SK-N-SH (cell line): Measurements from ENCODE around the gene PIGV. TPM values are rescaled to one million over a fixed set of nuclear protein-coding genes. Genes with fewer than 3 reads are reported as not detected.
A peak's percentile ranks its signal among the peaks of the same experiment; 100 is the strongest.

Experiments
- CTCF ChIA-PET: fragments of 300-600, 350-600 bp; formaldehyde crosslinking; extraction: SDS; loops from one replicate; lab custom pipeline; 2021; lab: Yijun Ruan, JAX
- POLR2A ChIA-PET: fragments of 350-600 bp; sonication (Branson Sonifier 250); formaldehyde crosslinking; extraction: SDS; loops from one replicate; lab custom pipeline; 2020; ENCODE audit warnings: antibody characterized with exemption, inconsistent platforms; lab: Yijun Ruan, JAX
- DNase-seq: peaks from one replicate; pipeline ENCODE4 v3.0.0; 2012
- H2AFZ ChIP-seq: fragments of 200-600 bp; sonication (generic); 2 replicates; pipeline ENCODE4 v1.8.1; 2016; ENCODE audit warnings: antibody characterized with exemption, mild to moderate bottlenecking, low read depth
- H3F3A ChIP-seq: fragments of 200-600 bp; sonication (generic); replicated peaks from 2 replicates; pipeline ENCODE3; 2016; ENCODE audit warnings: antibody characterized with exemption, mild to moderate bottlenecking; ENCODE audit not compliant: insufficient read depth
- H3K27ac ChIP-seq, 2 experiments: fragments of 200-500 bp in 1 of 2; fragments of 200-600 bp in 1 of 2; sonication (Bioruptor generic) in 1 of 2; sonication (generic), shearing (Covaris generic) in 1 of 2; 2 replicates each; pipeline versions ENCODE4 v1.5.1 to v1.6.1; 2014 to 2016; ENCODE audit warnings: low read depth in 2 of 2, inconsistent platforms in 1 of 2, low read length in 1 of 2, mild to moderate bottlenecking in 1 of 2, mixed read lengths in 1 of 2
- H3K27me3 ChIP-seq: fragments of 200-600 bp; sonication (generic), shearing (Covaris generic); 2 replicates; pipeline ENCODE4 v1.6.1; 2016; ENCODE audit warnings: mixed run types; ENCODE audit not compliant: insufficient read depth
- H3K36me3 ChIP-seq, 2 experiments: fragments of 200-500 bp in 1 of 2; fragments of 200-600 bp in 1 of 2; sonication (Bioruptor generic) in 1 of 2; sonication (generic) in 1 of 2; replicated peaks in 1 of 2; 2 replicates each; pipeline versions ENCODE3 to v1.5.1; 2014 to 2016; ENCODE audit warnings: low read length in 1 of 2, mild to moderate bottlenecking in 1 of 2; ENCODE audit not compliant: insufficient read depth in 2 of 2, control insufficient read depth in 1 of 2
- H3K4me1 ChIP-seq, 2 experiments: fragments of 200-500 bp in 1 of 2; fragments of 200-600 bp in 1 of 2; sonication (Bioruptor generic) in 1 of 2; sonication (generic), shearing (Covaris generic) in 1 of 2; 2 replicates each; pipeline versions ENCODE4 v1.5.1 to v1.6.1; 2014 to 2016; ENCODE audit warnings: low read depth in 1 of 2, low read length in 1 of 2, mixed run types in 1 of 2; ENCODE audit not compliant: insufficient read depth in 2 of 2, control insufficient read depth in 1 of 2
- H3K4me2 ChIP-seq: fragments of 200-600 bp; sonication (generic), shearing (Covaris generic); 2 replicates; pipeline ENCODE4 v1.6.1; 2017; ENCODE audit warnings: mixed run types
- H3K4me3 ChIP-seq, 2 experiments: fragments of 200-500 bp in 1 of 2; fragments of 200-600 bp in 1 of 2; sonication (Bioruptor generic) in 1 of 2; sonication (generic), shearing (Covaris generic) in 1 of 2; 2 replicates each; pipeline versions ENCODE4 v1.5.1 to v1.8.1; 2014 to 2016; ENCODE audit warnings: low read depth in 2 of 2, inconsistent platforms in 1 of 2, low read length in 1 of 2, mild to moderate bottlenecking in 1 of 2, mixed read lengths in 1 of 2, moderate library complexity in 1 of 2
- H3K79me2 ChIP-seq: fragments of 200-600 bp; sonication (generic); 2 replicates; pipeline ENCODE4 v1.8.1; 2017; ENCODE audit warnings: mild to moderate bottlenecking; ENCODE audit not compliant: insufficient read depth
- H3K9ac ChIP-seq: fragments of 200-600 bp; sonication (generic); 2 replicates; pipeline ENCODE4 v1.6.1; 2017; ENCODE audit warnings: mixed run types
- H3K9me2 ChIP-seq: fragments of 200-600 bp; sonication (generic); 2 replicates; pipeline ENCODE4 v1.6.1; 2017; ENCODE audit warnings: mixed run types
- H3K9me3 ChIP-seq: fragments of 200-600 bp; sonication (generic); 2 replicates; pipeline ENCODE4 v1.6.1; 2017; ENCODE audit warnings: mixed run types, mild to moderate bottlenecking, moderate library complexity
- H4K20me1 ChIP-seq: fragments of 200-600 bp; sonication (generic); 2 replicates; pipeline ENCODE4 v1.6.1; 2017; ENCODE audit warnings: mild to moderate bottlenecking, mixed run types; ENCODE audit not compliant: insufficient read depth
- CHD2 ChIP-seq: fragments of 150-350 bp; IDR thresholded peaks from 2 replicates; pipeline ENCODE4 v1.6.1; 2018; ENCODE audit warnings: low read length; ENCODE audit not compliant: partially characterized antibody
- ELF1 ChIP-seq: IDR thresholded peaks from 2 replicates; pipeline ENCODE4 v1.4.0; 2012
- FOXJ3 ChIP-seq: sonication (generic); formaldehyde crosslinking; IDR thresholded peaks from 2 replicates; pipeline ENCODE4 v1.5.1; 2020; ENCODE audit warnings: mild to moderate bottlenecking, missing genetic modification reagents
- GABPA ChIP-seq: IDR thresholded peaks from 2 replicates; pipeline ENCODE4 v1.4.0; 2012; ENCODE audit warnings: low read depth, mild to moderate bottlenecking
- GATA2 ChIP-seq: sonication (generic); formaldehyde crosslinking; IDR thresholded peaks from 2 replicates; pipeline ENCODE4 v1.5.0; 2020; ENCODE audit warnings: mild to moderate bottlenecking, missing genetic modification reagents
- MAX ChIP-seq: IDR thresholded peaks from 2 replicates; pipeline ENCODE4 v1.4.0; 2012; ENCODE audit warnings: low read depth
- MXI1 ChIP-seq: IDR thresholded peaks from 2 replicates; pipeline ENCODE4 v1.6.1; 2012; ENCODE audit warnings: mild to moderate bottlenecking, low read depth, low read length, improper control_type of control experiment
- NRF1 ChIP-seq: IDR thresholded peaks from 2 replicates; pipeline ENCODE4 v1.6.1; 2012; ENCODE audit warnings: low read depth, mild to moderate bottlenecking, low read length
- RAD21 ChIP-seq: IDR thresholded peaks from 2 replicates; pipeline ENCODE4 v1.6.1; 2012; ENCODE audit warnings: mild to moderate bottlenecking, low read length
- RCOR1 ChIP-seq: fragments of 150-350 bp; IDR thresholded peaks from 2 replicates; pipeline ENCODE4 v1.6.1; 2017; ENCODE audit warnings: antibody characterized with exemption, low read length
- REST ChIP-seq: IDR thresholded peaks from 2 replicates; pipeline ENCODE4 v1.6.1; 2012; ENCODE audit warnings: mild to moderate bottlenecking, low read depth, low read length, moderate library complexity
- RFX5 ChIP-seq: IDR thresholded peaks from 2 replicates; pipeline ENCODE4 v1.6.1; 2012; ENCODE audit warnings: mild to moderate bottlenecking, improper control_type of control experiment, low read length
- RXRA ChIP-seq: IDR thresholded peaks from 2 replicates; pipeline ENCODE4 v1.4.0; 2012; ENCODE audit warnings: low read depth, mild to moderate bottlenecking, borderline replicate concordance
- SIN3A ChIP-seq: IDR thresholded peaks from 2 replicates; pipeline ENCODE4 v1.6.1; 2012; ENCODE audit warnings: low read depth, mild to moderate bottlenecking, low read length, moderate library complexity, borderline replicate concordance
- SMC3 ChIP-seq: IDR thresholded peaks from 2 replicates; pipeline ENCODE4 v1.6.1; 2012; ENCODE audit warnings: low read depth, low read length, improper control_type of control experiment
- TAF1 ChIP-seq: IDR thresholded peaks from 2 replicates; pipeline ENCODE4 v1.6.1; 2012; ENCODE audit warnings: low read depth, mild to moderate bottlenecking, low read length, moderate library complexity, borderline replicate concordance
- USF2 ChIP-seq: fragments of 150-350 bp; IDR thresholded peaks from 2 replicates; pipeline ENCODE4 v1.6.1; 2017; ENCODE audit warnings: antibody characterized with exemption, low read length, low read depth, borderline replicate concordance
- YY1 ChIP-seq: IDR thresholded peaks from 2 replicates; pipeline ENCODE4 v1.4.0; 2012; ENCODE audit warnings: low read depth, mild to moderate bottlenecking
- WGBS: methylation state at CpG from one replicate; pipeline ENCODE4 v1.1.6; 2017; ENCODE audit warnings: low lambda C conversion rate; 5-methylcytosine and 5-hydroxymethylcytosine counted together
- polyA plus RNA-seq, 3 experiments: library from polyadenylated mRNA; depleted of rRNA; stranded (reverse); fragments of >200 nt; gene quantifications; 2 replicates each; pipeline ENCODE4 v1.2.3, GENCODE V29; 2012
- TF ChIP-seq, protein P1 (sequence below): IDR thresholded peaks from 2 replicates; pipeline ENCODE4 v1.4.0; 2012; ENCODE audit warnings: low read depth, borderline replicate concordance

The PIGV gene
- polyA plus RNA-seq, 1 of the 3 experiments (the other 2 are of a cell fraction), result 16.5 TPM

- Histone ChIP-seq H3F3A (peaks cover 30% of the 10 kb centered on the region), H3K36me3 (peaks cover 5 to 14% of the 10 kb centered on the region in 2 experiments), H3K4me1 (peaks cover 20 to 25% of the 10 kb centered on the region in 2 experiments), H3K27me3 (no peaks in the 10 kb centered on the region), H3K9ac (0 out of 2 replicates have a peak overlapping the region, but pooled peaks have one; percentile 1), H3K4me2 (peak overlapping the region; percentile 96; the same call in 1 of the 2 replicates), H3K79me2 (peaks cover 7% of the 10 kb centered on the region; the same call in 1 of the 2 replicates), H3K9me2 (no peaks in the 10 kb centered on the region), H3K4me3 (no peak overlapping the region), H4K20me1 (no peaks in the 10 kb centered on the region), H2AFZ (no peak overlapping the region), H3K27ac (no peak overlapping the region; a peak in 1 of 4 replicates), H3K9me3 (no peaks in the 10 kb centered on the region)
- DNase-seq, result no peak
- ChIA-PET CTCF (interaction anchor here (0.7 to 6.2 kb wide), 36 partner anchors 9 to 289 kb away, joined by 3 to 311 read pairs (median 5); no protein-coding TSS in a partner anchor), POLR2A (interaction anchor here (1.0 to 2.5 kb wide), 5 partner anchors 91 to 317 kb away, joined by 3 to 44 read pairs (median 5); no protein-coding TSS in a partner anchor)
- 64% methylated on average over 3 of the region's 3 CpGs for WGBS
- TF ChIP-seq RFX5 (no peak), RXRA (no peak), ELF1 (no peak), REST (no peak), FOXJ3 (no peak), MAX (no peak), GABPA (no peak)
Observed at GRCh38 chr1:26789612-26789865, 1.8 kb downstream of the PIGV start.

GRCh38 chr1:26789931-26790330 is 2.2 kb downstream of the PIGV start:
- Histone ChIP-seq H3K79me2 (peaks cover 7% of the 10 kb centered on the region; the same call in 1 of the 2 replicates), H3K4me1 (peaks cover 17 to 25% of the 10 kb centered on the region in 2 experiments), H3K27ac (no peak overlapping the region), H3K27me3 (no peaks in the 10 kb centered on the region), H4K20me1 (no peaks in the 10 kb centered on the region), H3K9me3 (no peaks in the 10 kb centered on the region), H3K4me2 (no peak overlapping the region), H3K4me3 (no peak overlapping the region), H3F3A (peaks cover 30% of the 10 kb centered on the region), H3K9ac (0 out of 2 replicates have a peak overlapping the region, but pooled peaks have one; percentile 1), H2AFZ (no peak overlapping the region), H3K36me3 (peaks cover 9 to 18% of the 10 kb centered on the region in 2 experiments), H3K9me2 (no peaks in the 10 kb centered on the region)
- DNase-seq, result no peak
- 95% methylated on average over 4 of the region's 4 CpGs for whole genome bisulfite sequencing
- POLR2A ChIA-PET, result no interaction called here
- CTCF ChIA-PET, result interaction anchor here (0.7 to 6.2 kb wide), 23 partner anchors 9 to 290 kb away, joined by 3 to 311 read pairs (median 6); no protein-coding TSS in a partner anchor
- no peak for TF ChIP-seq ELF1
- TF ChIP-seq RAD21, result no peak
- no peak for TF ChIP-seq MXI1
- TF ChIP-seq TAF1, result no peak
- no peak for TF ChIP-seq RXRA
- TF ChIP-seq, protein P1, sequence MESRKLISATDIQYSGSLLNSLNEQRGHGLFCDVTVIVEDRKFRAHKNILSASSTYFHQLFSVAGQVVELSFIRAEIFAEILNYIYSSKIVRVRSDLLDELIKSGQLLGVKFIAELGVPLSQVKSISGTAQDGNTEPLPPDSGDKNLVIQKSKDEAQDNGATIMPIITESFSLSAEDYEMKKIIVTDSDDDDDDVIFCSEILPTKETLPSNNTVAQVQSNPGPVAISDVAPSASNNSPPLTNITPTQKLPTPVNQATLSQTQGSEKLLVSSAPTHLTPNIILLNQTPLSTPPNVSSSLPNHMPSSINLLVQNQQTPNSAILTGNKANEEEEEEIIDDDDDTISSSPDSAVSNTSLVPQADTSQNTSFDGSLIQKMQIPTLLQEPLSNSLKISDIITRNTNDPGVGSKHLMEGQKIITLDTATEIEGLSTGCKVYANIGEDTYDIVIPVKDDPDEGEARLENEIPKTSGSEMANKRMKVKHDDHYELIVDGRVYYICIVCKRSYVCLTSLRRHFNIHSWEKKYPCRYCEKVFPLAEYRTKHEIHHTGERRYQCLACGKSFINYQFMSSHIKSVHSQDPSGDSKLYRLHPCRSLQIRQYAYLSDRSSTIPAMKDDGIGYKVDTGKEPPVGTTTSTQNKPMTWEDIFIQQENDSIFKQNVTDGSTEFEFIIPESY, result no peak
- TF ChIP-seq CHD2, result no peak
- TF ChIP-seq YY1, result no peak
- TF ChIP-seq USF2, result no peak
- TF ChIP-seq GATA2 (CRISPR knock-in tag), result no peak
- TF ChIP-seq FOXJ3, result no peak
- no peak for TF ChIP-seq SMC3
- TF ChIP-seq SIN3A, result no peak
- TF ChIP-seq RCOR1, result no peak
- TF ChIP-seq NRF1, result no peak
